MCF 10A (cell line): ENCODE measurements around the gene LRSAM1. TPM values are rescaled to one million over a fixed set of nuclear protein-coding genes. Genes with fewer than 3 reads are reported as not detected.

ENCODE experiments used
- BruUV-seq: library from RNA; stranded (reverse); fragments of 400-500 nt; replicated peaks from 2 replicates; lab custom pipeline; 2021; lab: Mats Ljungman, UMichigan
- CTCF ChIA-PET: fragments of 300-600 bp; sonication (Branson Sonifier 250); formaldehyde crosslinking; extraction: SDS; loops from one replicate; lab custom pipeline; 2021; ENCODE audit warnings: antibody characterized with exemption, inconsistent platforms; lab: Yijun Ruan, JAX
- POLR2A ChIA-PET: fragments of 300-600, 350-650 bp; sonication (Branson Sonifier 250); formaldehyde crosslinking; extraction: SDS; loops from one replicate; lab custom pipeline; 2020; ENCODE audit warnings: antibody characterized with exemption, inconsistent platforms; lab: Yijun Ruan, JAX
- DNase-seq: peaks from one replicate; pipeline ENCODE4 v3.0.0-alpha.2; 2018; ENCODE audit not compliant: unreplicated experiment
- H3K27ac Mint-ChIP-seq: one replicate; pipeline ENCODE4 v1.8.0; 2022; ENCODE audit warnings: mild to moderate bottlenecking, low read depth, mixed read lengths; ENCODE audit not compliant: unreplicated experiment
- H3K27me3 Mint-ChIP-seq: one replicate; pipeline ENCODE4 v1.8.0; 2022; ENCODE audit warnings: mixed read lengths; ENCODE audit not compliant: insufficient read depth, unreplicated experiment
- H3K36me3 Mint-ChIP-seq: one replicate; pipeline ENCODE4 v1.8.0; 2022; ENCODE audit warnings: mild to moderate bottlenecking, moderate library complexity, mixed read lengths; ENCODE audit not compliant: insufficient read depth, unreplicated experiment
- H3K4me1 Mint-ChIP-seq: one replicate; pipeline ENCODE4 v1.8.0; 2022; ENCODE audit warnings: mixed read lengths; ENCODE audit not compliant: insufficient read depth, unreplicated experiment
- H3K4me3 Mint-ChIP-seq: one replicate; pipeline ENCODE4 v1.8.0; 2022; ENCODE audit warnings: mild to moderate bottlenecking, moderate library complexity, mixed read lengths; ENCODE audit not compliant: unreplicated experiment
- H3K9me3 Mint-ChIP-seq: one replicate; pipeline ENCODE4 v1.8.0; 2022; ENCODE audit warnings: mixed read lengths; ENCODE audit not compliant: unreplicated experiment
- CTCF ChIP-seq: fragments of 200-600 bp; IDR thresholded peaks from one replicate; pipeline ENCODE4 v1.8.0; 2022; ENCODE audit warnings: antibody characterized with exemption, mild to moderate bottlenecking; ENCODE audit not compliant: unreplicated experiment
- intact Hi-C: fragments of 100-400 bp; cut with micrococcal nuclease; formaldehyde crosslinking; loops from 2 replicates; pipeline ENCODE4 v1.14.1; 2022
- total RNA-seq: library from RNA; stranded (reverse); gene quantifications from 2 replicates; pipeline ENCODE4 v1.2.3, GENCODE V29; 2022

LRSAM1 gene
- total RNA-seq, 1 experiment from 2014 or later, result 23.5 TPM

- ChIA-PET CTCF (interaction anchor here (0.6 to 0.7 kb wide), 2 partner anchors 50 to 449 kb away, joined by 3 read pairs; no protein-coding TSS in a partner anchor), POLR2A (no interaction called here)
- no peak for TF ChIP-seq CTCF
- Mint-ChIP-seq H3K36me3 (no peaks in the 10 kb centered on the region), H3K4me1 (peaks cover 12% of the 10 kb centered on the region), H3K4me3 (no peak overlapping the region), H3K27ac (no peak overlapping the region), H3K27me3 (no peaks in the 10 kb centered on the region), H3K9me3 (no peaks in the 10 kb centered on the region)
- DNase-seq, result no peak
- BruUV-seq, result no TSS peak
- intact Hi-C loops, result no loop called here
These were observed 40.2 kb upstream of the LRSAM1 start for GRCh38 chr9:127411122-127411521.

- Mint-ChIP-seq H3K27ac (no peak overlapping the region), H3K27me3 (no peaks in the 10 kb centered on the region), H3K4me3 (no peak overlapping the region), H3K9me3 (no peaks in the 10 kb centered on the region), H3K4me1 (peaks cover 28% of the 10 kb centered on the region), H3K36me3 (no peaks in the 10 kb centered on the region)
- BruUV-seq, result no TSS peak
- CTCF ChIA-PET, result interaction anchor here (0.6 to 1.1 kb wide), 2 partner anchors 15 to 203 kb away, joined by 3 to 4 read pairs; no protein-coding TSS in a partner anchor
- TF ChIP-seq CTCF, result no peak
- intact Hi-C loops, result no loop called here
- POLR2A ChIA-PET, result interaction anchor here (1.0 to 1.3 kb wide), 2 partner anchors 9 kb away, joined by 4 to 5 read pairs; partner anchors contain the start of gene ZNF79
- DNase-seq, result no peak
These were observed 36.2 kb upstream of the LRSAM1 start for GRCh38 chr9:127415141-127415540.

- no TSS peak for BruUV-seq
- intact Hi-C loops, result no loop called here
- no peak for DNase-seq
- ChIA-PET CTCF (interaction anchor here (1.1 kb wide), 1 partner anchor 204 kb away, joined by 4 read pairs; no protein-coding TSS in a partner anchor), POLR2A (interaction anchor here (1.0 to 1.3 kb wide), 2 partner anchors 8 to 9 kb away, joined by 4 to 5 read pairs; partner anchors contain the start of gene ZNF79)
- Mint-ChIP-seq H3K27ac (no peak overlapping the region), H3K4me1 (peaks cover 28% of the 10 kb centered on the region), H3K9me3 (no peaks in the 10 kb centered on the region), H3K4me3 (no peak overlapping the region), H3K27me3 (no peaks in the 10 kb centered on the region), H3K36me3 (no peaks in the 10 kb centered on the region)
- TF ChIP-seq CTCF, result no peak
These were observed 35.7 kb upstream of the LRSAM1 start for GRCh38 chr9:127415657-127416056.

- BruUV-seq, result no TSS peak
- Mint-ChIP-seq H3K4me1 (peaks cover 30% of the 10 kb centered on the region), H3K27me3 (no peaks in the 10 kb centered on the region), H3K36me3 (no peaks in the 10 kb centered on the region), H3K27ac (no peak overlapping the region), H3K4me3 (peak overlapping the region; percentile 33), H3K9me3 (no peaks in the 10 kb centered on the region)
- POLR2A ChIA-PET, result interaction anchor here (0.6 to 1.6 kb wide), 5 partner anchors 18 to 210 kb away, joined by 3 to 7 read pairs (median 3); partner anchors contain the start of genes LRSAM1 and RPL12
- peak; percentile 94 for DNase-seq
- CTCF ChIA-PET, result no interaction called here
- intact Hi-C loops, result no loop called here
- TF ChIP-seq CTCF, result no peak
These were observed 33.9 kb upstream of the LRSAM1 start for GRCh38 chr9:127417131-127418036.
